ENCODE results near the gene CACNA1C.

GRCh38 chr12:2283480-2283879, 230.7 kb downstream of the CACNA1C start:
- no peak for TF ChIP-seq CTCF (IDR thresholded peaks at IDR 0.05)
- TF ChIP-seq POLR2A (IDR thresholded peaks at IDR 0.05), result no peak
